Hematopoietic multipotent progenitor cell treated with erythropoietin and hydrocortisone succinate and interleukin-3 and kit ligand, for 8 days (in vitro differentiated cells): ENCODE data around the gene LAMB2.

Experiments
- DNase-seq: peaks from one replicate; pipeline ENCODE4 v3.0.0-alpha.2; 2015

LAMB2 gene

GRCh38 chr3:49120096-49120437 lies 12.8 kb downstream of the LAMB2 start:
- peak; percentile 19 for DNase-seq

DNA sequence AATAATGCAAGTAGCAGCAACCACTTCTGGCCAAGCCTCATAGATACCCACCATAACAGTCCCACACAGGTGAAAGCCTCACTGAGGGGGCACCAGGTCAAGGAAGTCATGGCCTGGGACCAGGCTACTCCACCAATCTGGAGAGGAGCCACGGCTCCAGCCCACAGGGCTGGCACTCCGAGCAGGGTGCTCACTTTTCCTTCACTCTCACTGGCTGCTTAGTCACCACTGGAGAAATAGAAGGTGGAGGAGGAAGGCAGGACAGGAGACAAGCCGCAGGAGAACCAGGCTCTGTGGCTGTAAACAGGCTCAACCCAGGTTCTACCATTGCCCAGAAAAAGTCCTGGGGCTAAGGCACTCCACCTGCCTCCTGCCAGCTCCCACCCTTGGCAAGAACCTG lies 13.4 kb downstream of the LAMB2 start:
- no peak for DNase-seq

- DNase-seq = no peak
Measured at GRCh38 chr3:49119036-49119435, 13.8 kb downstream of the LAMB2 start.

DNA sequence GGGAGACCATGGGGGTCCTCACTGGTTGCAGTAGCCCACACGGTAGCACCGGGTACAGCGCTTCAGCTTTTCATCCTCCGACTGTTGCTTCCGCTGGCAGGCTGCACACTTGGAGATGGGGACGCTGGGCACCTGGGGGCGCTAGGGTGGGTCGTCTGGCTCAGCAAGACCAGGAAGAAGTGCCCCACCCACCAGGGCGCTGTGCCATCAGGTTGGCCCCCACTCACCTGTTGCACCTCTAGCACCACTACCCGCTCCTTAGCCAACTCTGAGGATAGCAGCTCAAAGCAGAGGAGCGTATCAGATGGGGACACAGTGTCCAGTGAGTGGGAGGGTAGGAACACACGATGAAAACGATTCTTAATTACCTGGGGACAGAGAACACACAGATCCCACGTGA lies 20.6 kb downstream of the LAMB2 start:
- no peak for DNase-seq

GRCh38 chr3:49111347-49111746 lies 21.5 kb downstream of the LAMB2 start:
- no peak for DNase-seq

GRCh38 chr3:49110780-49111179 lies 22.1 kb downstream of the LAMB2 start:
- no peak for DNase-seq

GRCh38 chr3:49108346-49108745 lies 24.5 kb downstream of the LAMB2 start:
- DNase-seq = no peak

- peak; percentile 95 for DNase-seq
Measured at GRCh38 chr3:49104427-49105291, 28.2 kb downstream of the LAMB2 start, which contains the start of gene QARS1. QARS1 (minus strand) TSS chr3:49104757; CDS start chr3:49104733, 24 bp downstream.

GRCh38 chr3:49104052-49104426 lies 28.8 kb downstream of the LAMB2 start:
- DNase-seq = no peak

GRCh38 chr3:49100046-49100615 lies 32.7 kb downstream of the LAMB2 start:
- DNase-seq = no peak

DNA sequence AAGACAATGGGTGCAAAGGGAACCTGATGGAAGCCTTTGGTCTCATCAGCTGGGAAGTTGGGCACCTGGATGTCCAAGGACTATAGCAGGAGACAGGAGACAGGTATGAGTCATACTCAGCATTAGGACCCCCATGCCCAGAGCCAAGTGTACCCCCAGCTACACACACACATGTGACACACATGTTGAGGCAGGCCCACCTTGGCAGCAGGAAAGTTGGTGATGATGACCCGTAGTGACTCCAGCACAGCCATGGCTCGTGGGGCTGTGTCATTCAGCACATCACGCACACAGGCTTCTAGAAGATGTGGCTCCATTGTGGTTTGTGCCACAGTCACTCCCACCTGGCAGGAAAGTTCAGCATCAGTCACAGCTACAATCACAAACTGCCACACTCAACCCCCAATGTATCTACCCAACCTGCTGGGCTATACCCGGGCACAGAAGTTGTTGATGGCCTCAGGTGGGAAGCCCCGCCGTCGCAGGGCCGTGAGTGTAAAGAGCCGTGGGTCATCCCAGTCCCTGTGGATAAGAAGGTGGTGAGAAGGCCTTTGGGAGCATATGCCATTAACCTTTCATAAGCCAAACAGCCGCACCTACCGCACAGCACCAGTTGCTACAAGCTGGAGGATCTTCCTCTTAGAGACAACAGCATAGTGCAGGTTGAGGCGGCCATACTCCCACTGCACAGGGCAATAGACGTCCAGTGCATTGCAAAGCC lies 33.8 kb downstream of the LAMB2 start:
- no peak for DNase-seq

- peak; percentile 75 for DNase-seq
Measured at GRCh38 chr3:49098429-49098828, 34.4 kb downstream of the LAMB2 start.

GRCh38 chr3:49093853-49094767 lies 38.7 kb downstream of the LAMB2 start, which contains the start of gene QRICH1:
QRICH1 (minus strand) TSS chr3:49094071; CDS start chr3:49077017, 17,054 bp downstream.
- peak; percentile 99 for DNase-seq

- peak; percentile 88 for DNase-seq
Measured at GRCh38 chr3:49092938-49093852, 39.7 kb downstream of the LAMB2 start.

DNA sequence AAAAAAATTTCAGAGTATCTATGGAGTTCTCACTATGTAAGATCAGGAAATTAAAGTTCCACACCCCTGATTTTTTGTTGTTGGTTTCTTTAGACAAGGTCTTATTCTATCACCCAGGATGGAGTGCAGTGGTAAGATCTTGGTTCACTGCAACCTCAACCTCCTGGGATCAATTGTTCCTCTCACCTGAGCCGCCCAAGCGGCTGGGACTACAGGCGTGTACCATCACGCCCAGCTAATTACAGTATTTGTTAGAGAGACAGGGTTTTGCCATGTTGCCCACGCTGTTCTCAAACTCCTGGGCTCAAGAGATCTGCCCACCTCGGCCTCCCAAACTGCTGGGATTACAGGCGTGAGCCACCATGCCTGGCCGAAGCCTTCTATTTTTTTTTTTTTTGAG lies 51.4 kb downstream of the LAMB2 start:
- DNase-seq = no peak

GRCh38 chr3:49079270-49079669 lies 53.6 kb downstream of the LAMB2 start:
- DNase-seq = no peak

GRCh38 chr3:49076646-49077045 lies 56.2 kb downstream of the LAMB2 start:
- DNase-seq = no peak

- no peak for DNase-seq
Measured at GRCh38 chr3:49076116-49076515, 56.7 kb downstream of the LAMB2 start.
